Measurements from ENCODE around the gene EPHB6.

Gene EPHB6

GRCh38 chr7:142878315-142878714, 23.4 kb downstream of the EPHB6 start:
- no peak for DNase-seq

DNA sequence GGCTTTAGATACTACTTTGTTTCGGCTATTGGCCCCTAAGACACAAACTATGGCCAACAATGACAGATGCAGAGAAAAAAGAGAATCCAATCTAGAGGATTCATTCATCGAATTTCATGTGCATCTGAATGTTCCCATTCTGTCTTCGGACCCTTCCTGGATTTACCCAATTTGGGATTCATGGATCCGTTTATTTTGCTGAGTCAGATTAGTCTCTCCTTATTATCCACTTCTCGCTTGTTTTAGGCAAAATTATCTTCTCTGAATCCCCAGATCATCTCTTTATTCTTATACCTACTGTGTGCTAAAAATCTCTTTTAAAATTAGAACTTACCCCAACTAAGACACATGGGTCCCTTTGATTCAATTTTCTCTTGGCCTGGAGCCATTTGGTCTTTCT, 24.2 kb downstream of the EPHB6 start:
- no peak for DNase-seq

- DNase-seq: no peak
Observed at GRCh38 chr7:142880876-142881505, 26.1 kb downstream of the EPHB6 start.

GRCh38 chr7:142881586-142882337, 26.9 kb downstream of the EPHB6 start:
- DNase-seq: no peak

- DNase-seq: no peak
Observed at GRCh38 chr7:142882338-142882678, 27.4 kb downstream of the EPHB6 start.

GRCh38 chr7:142883145-142883544, 28.3 kb downstream of the EPHB6 start:
- no peak for DNase-seq

GRCh38 chr7:142883571-142884285, 28.9 kb downstream of the EPHB6 start:
- no peak for DNase-seq

DNA sequence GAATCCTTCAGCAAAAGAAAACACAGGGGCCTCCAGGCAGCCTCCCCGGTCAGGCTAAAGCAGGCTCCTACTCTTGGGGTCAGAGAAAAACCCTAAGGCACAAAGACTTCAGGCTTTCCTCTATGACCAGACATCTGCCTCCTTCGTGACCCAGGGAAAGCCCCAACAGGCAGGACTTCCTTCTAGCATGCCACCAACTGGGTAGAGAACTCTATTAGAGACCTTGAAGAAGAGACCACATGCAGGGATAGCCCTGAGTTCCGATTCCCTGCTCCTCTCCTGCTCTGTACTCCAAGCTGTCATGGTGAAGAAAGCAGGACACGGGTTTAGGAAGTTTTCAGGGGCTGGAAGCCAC, 29.4 kb downstream of the EPHB6 start:
- DNase-seq: no peak

DNA sequence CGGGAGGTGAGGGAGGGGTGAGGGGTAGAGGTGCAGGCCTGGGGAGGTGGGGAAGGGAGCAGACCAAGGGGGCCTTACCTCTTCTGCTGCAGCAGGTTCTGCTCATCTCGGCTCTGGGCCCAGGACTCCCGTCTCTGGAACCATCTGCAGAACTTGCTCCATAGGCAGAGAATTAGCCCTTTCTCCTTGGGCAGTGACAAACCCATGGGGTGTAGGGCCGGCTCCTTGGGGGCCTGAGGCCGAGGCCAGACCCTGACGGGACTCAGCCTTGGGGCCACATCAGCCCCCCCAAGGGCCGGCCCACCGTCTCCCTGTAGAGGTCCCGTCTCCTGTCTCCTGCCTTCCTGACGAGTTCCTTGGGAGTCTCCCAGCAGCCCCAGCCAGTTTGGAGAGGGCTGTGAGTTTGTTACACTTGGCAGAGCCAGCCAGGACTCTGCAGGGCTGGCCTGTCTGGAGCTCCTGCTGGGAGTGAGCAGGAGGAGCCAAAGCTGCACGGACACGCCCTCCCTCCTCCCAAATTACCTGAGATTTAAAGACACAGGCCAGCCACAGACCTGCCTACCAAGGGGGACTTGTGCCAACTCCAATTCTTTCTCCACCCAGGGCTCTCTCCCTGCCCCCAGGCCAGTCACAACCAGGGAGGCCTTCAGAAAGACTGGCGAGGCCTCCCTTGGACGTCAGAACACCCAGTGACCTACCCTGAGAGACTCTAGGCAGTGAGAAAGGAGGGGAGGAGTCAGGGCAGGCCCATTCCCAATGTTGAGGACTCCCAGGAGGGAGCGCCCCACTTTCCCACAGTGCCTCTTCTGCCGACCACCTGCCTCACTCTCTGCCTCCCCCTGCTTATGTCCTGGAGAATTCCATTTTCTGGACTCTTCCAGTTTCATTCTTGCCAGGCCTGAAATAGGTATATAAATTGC, 30.7 kb downstream of the EPHB6 start, which contains the start of gene TRPV6:
Gene TRPV6, minus strand, starts transcription at position 435 of the 920 bp plus-strand sequence.
- DNase-seq: no peak

DNA sequence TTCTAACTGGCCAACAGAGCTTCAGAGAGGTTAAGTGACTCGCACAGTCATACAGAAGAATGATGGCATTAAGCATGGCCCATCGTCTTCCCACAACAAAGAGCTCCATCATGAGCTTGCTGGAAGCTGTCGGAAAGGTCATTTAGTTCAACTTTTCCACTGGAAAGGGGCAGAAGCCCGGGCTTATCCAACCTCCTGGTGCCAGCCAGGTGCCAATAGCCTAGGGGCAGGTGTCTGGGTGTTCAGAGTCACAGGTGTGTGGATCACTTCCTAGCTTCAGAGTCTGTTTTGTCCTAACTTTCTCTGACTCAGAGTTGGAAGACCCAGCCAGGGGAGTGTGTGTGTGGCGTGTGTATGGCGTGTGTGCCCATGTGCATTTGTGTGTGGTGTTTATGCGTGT, 32.0 kb downstream of the EPHB6 start:
- DNase-seq: no peak

- no peak for DNase-seq
Observed at GRCh38 chr7:142887282-142888015, 32.6 kb downstream of the EPHB6 start.

DNA sequence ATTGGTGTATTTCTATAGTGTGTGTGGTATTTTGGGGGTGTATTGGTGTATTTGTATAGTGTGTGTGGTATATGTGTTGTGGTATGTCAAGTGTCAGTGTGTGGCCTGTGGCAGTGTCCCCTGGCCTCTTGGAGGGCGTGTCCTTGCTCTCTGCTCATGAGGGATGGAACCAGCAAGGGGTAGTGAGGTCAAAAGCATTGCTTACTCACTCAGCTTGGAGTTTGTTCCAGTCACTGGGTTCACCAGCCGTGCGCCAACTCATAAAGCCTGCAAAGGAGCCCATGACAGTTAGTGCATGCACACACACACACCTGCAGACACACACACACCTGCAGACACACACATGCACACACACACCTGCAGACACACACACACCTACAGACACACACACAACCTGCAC, 34.9 kb downstream of the EPHB6 start:
- no peak for DNase-seq

GRCh38 chr7:142890874-142891485, 36.1 kb downstream of the EPHB6 start:
- no peak for DNase-seq

DNA sequence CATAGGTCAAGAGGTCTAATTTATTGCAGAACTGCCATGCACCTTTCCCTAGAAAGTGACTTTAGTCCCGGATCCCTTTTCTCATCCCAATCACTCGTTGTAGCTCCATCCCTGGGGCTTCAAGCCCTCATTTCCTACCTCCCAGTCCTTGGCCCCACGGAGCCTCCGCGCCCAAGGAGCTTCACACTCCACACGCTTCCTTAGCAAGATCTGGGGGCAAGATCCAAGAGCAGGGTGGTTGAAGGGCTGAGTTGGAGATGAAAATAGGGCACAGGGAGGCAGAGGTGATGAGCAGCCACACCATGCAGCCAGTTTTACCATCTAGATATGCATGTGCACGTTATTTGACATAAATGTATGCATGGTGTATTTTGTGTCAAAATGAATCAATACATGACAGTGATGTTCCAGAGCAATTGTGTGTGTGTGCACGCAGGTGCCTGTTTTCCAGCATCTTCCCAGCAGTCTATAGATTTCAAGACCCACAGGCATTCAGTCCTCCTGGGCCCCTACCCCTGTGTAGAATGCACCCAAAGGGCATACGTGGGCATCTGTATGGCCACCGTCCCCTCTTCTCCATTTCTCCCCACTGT, 36.7 kb downstream of the EPHB6 start:
- no peak for DNase-seq

DNA sequence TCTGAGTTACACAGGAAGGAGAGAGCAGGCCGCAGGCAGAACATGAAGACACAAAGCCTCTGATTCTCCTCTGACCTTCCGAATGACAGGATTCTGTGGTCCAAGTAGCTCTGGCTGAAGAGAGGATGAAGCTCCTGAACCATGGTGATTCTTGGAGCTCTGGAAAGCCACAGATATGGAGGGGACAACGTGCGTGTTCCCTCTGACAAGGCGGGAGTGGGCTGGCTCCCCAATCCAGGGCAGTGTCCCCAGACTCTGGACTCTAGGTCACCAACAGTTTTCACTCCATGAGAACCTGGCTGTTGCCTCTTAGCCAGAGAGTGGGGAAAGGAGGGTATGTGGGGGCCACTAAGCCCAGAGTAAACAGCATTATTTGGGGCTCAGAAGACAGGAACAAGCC, 38.1 kb downstream of the EPHB6 start:
- DNase-seq: no peak

GRCh38 chr7:142894112-142894984, 39.5 kb downstream of the EPHB6 start:
- DNase-seq: no peak

- no peak for DNase-seq
Observed at GRCh38 chr7:142894985-142895593, 40.2 kb downstream of the EPHB6 start.

DNA sequence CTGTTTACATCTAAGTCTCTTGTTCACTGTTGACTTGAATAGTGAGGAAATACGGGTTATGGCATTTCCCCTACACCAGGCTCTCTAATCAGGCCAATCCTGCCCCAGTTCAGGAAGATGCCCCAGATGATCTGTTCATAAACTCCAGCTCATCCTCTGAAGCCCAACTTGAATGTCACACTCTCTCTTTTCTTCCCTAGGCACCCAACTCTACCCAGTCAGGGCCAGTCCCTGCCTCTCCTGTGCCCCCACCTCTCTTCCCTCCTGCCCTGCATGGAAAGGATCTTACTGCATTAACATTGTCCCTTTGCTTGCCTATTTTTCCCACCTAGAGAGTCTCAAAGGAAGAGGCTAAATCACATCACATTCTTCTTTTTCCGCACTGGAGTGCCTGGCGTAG, 41.3 kb downstream of the EPHB6 start:
- DNase-seq: no peak

DNA sequence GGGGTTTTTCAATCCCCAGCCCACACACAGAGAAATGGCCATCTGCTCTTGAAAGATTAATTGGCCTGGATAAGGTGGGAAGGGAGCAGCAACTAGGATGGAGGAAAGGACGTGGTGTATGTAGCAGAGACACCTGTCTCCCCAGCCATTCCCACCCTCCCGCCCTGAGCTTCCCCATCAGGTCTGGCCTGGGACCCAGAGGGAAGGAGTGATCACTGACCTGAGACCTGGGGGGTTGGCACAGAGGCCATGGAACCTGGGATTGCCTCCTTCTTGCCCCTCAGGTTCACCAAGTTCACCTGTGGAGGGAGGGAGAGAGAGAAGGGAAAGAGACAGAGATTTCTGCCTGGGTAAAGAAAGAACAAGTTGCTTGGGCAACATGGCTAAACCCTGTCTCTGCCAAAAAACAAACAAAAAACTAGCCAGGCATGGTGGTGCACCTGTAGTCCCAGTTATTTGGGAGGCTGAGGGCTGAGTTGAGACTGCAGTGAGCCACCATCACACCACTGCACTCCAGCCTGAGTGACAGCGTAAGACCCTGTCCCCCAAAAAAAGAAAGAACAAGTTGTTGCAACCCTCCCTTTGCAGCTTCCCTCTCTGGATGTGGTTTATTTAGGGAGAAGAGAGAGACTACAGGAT, 42.0 kb downstream of the EPHB6 start:
- no peak for DNase-seq

Measured in cortex of kidney (tissue), 1 donor.